ENCODE data around the gene LRRK1.

Gene LRRK1

DNA sequence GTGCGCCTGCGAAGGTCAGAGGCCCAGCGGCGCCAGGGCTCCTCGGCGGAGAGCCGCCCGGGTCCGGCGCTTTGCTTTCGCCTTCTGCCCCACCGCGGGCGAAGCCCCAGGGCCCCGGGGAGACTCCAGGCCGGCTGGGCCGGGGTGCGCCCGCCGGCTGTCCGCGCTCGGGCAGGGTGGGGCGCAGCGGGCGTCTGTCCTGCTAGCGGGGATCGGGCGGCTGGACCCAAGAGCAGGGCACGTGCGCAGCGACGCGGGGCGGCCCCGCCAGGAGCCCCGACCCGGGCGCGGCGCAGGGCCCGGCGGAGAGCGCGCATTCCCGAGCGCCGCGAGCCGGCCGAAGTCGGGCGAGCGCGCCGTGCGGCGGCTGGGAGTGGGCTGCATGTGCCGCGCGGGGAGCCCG lies 40.1 kb upstream of the LRRK1 start:
- Histone ChIP-seq H3K23ac (ENCODE audit: low read depth, low read length, poor library complexity) (no peak overlapping the region), H3K79me1 (ENCODE audit: low read depth, low read length) (no peaks in the 10 kb centered on the region), H3K18ac (ENCODE audit: low read length) (peak overlapping the region; percentile 92), H2AK5ac (ENCODE audit: low read depth, low read length) (no peak overlapping the region), H2AFZ (ENCODE audit: low read length) (peak overlapping the region; percentile 56), H2BK120ac (ENCODE audit: low read depth, low read length) (no peak overlapping the region), H3K36me3 (replicated peaks in 1 of 2; ENCODE audit: control insufficient read depth in 2 of 2, insufficient read depth in 2 of 2, low read length in 2 of 2) (no peaks in the 10 kb centered on the region), H2BK12ac (ENCODE audit: low read length) (no peak overlapping the region), H4K8ac (ENCODE audit: low read depth, low read length) (no peak overlapping the region), H3K9ac (ENCODE audit: low read depth, low read length, poor library complexity) (no peak overlapping the region), H3K9me3 (replicated peaks in 1 of 2; ENCODE audit: control insufficient read depth in 2 of 2, insufficient read depth in 1 of 2, low read depth in 1 of 2, low read length in 2 of 2) (peaks cover 0 to 5% of the 10 kb centered on the region in 2 donors), H3K4me2 (ENCODE audit: insufficient read depth, low read length, poor library complexity, severe bottlenecking) (peak overlapping the region; percentile 95), H3K27me3 (ENCODE audit: control insufficient read depth in 3 of 3, insufficient read depth in 3 of 3, low read depth in 1 of 3, low read length in 3 of 3) (peaks cover 11 to 84% (median 47%) of the 10 kb centered on the region in 3 experiments), H4K91ac (ENCODE audit: low read depth, low read length, poor library complexity) (no peak overlapping the region), H3K4me3 (ENCODE audit: low read length in 2 of 2) (peak overlapping the region; percentile 12 to 79), H2BK5ac (ENCODE audit: low read length) (no peak overlapping the region), H3K4ac (ENCODE audit: low read length) (no peak overlapping the region), H3K4me1 (ENCODE audit: control insufficient read depth in 2 of 2, insufficient read depth in 1 of 2, low read depth in 1 of 2, low read length in 2 of 2) (peaks cover 0 to 11% of the 10 kb centered on the region in 2 donors), H3K14ac (ENCODE audit: low read length) (no peak overlapping the region), H2BK15ac (ENCODE audit: low read length) (no peak overlapping the region), H3K27ac (replicated peaks; ENCODE audit: low read length) (no peak overlapping the region)
- DNase-seq (ENCODE audit: low spot score): no peak
- WGBS, 2 donors (ENCODE audit: extremely low coverage in 2 of 2, insufficient read length in 2 of 2, insufficient replicate concordance in 1 of 2): no CpG with 5 or more reads among the region's 62 CpGs

DNA sequence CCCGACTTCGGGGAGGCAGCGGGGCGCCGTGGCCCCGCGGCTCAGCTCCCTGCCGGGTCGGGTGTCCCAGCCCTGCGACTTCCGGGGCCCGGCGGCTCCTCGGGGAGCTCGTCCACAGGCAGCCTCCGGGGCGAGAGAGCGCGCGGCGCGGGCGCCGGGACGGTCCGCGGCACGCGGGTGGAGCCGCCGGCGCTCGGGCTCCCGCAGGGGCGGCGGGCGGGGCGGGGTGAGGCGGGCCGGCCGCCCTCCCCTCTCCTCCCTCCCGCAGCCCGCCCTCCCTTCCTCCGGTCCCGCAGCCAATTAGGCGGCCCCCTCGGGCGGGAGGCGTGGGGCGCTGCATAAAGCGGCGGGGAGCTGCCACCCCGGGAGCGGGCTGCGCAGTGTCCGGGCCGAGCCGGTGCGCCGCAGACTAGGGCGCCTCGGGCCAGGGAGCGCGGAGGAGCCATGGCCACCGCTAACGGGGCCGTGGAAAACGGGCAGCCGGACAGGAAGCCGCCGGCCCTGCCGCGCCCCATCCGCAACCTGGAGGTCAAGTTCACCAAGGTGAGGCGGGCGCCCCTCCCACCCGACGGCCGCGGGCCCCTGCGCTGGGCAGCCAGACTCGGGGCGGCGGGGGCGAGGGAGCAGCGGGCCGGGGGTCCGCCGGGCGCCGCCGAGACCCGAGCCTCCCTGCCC lies 39.6 kb upstream of the LRRK1 start, which contains the start of gene ALDH1A3:
Gene ALDH1A3 (plus strand): TSS at position 368 of the 675 bp plus-strand sequence. CDS start 77 bp downstream, at position 445.
- Histone ChIP-seq H2AK5ac (ENCODE audit: low read depth, low read length) (no peak within 1 kb of the TSS), H3K27me3 (ENCODE audit: control insufficient read depth in 3 of 3, insufficient read depth in 3 of 3, low read depth in 1 of 3, low read length in 3 of 3) (peaks cover 11 to 90% (median 47%) of the 10 kb centered on the region in 3 experiments), H3K9me3 (replicated peaks in 1 of 2; ENCODE audit: control insufficient read depth in 2 of 2, insufficient read depth in 1 of 2, low read depth in 1 of 2, low read length in 2 of 2) (peaks cover 0 to 5% of the 10 kb centered on the region in 2 donors), H4K91ac (ENCODE audit: low read depth, low read length, poor library complexity) (no peak within 1 kb of the TSS), H3K79me1 (ENCODE audit: low read depth, low read length) (no peaks in the 10 kb centered on the region), H2BK12ac (ENCODE audit: low read length) (no peak within 1 kb of the TSS), H2BK15ac (ENCODE audit: low read length) (peak within 1 kb of the TSS; percentile 51), H3K23ac (ENCODE audit: low read depth, low read length, poor library complexity) (peak within 1 kb of the TSS; percentile 59), H3K4me3 (ENCODE audit: low read length in 2 of 2) (peak within 1 kb of the TSS; percentile 12 to 79), H2BK5ac (ENCODE audit: low read length) (no peak within 1 kb of the TSS), H4K8ac (ENCODE audit: low read depth, low read length) (no peak within 1 kb of the TSS), H3K27ac (replicated peaks; ENCODE audit: low read length) (no peak within 1 kb of the TSS), H3K36me3 (replicated peaks in 1 of 2; ENCODE audit: control insufficient read depth in 2 of 2, insufficient read depth in 2 of 2, low read length in 2 of 2) (no peaks in the 10 kb centered on the region), H3K9ac (ENCODE audit: low read depth, low read length, poor library complexity) (no peak within 1 kb of the TSS), H2BK120ac (ENCODE audit: low read depth, low read length) (no peak within 1 kb of the TSS), H3K4me2 (ENCODE audit: insufficient read depth, low read length, poor library complexity, severe bottlenecking) (peak within 1 kb of the TSS; percentile 95), H3K14ac (ENCODE audit: low read length) (no peak within 1 kb of the TSS), H2AFZ (ENCODE audit: low read length) (peak within 1 kb of the TSS; percentile 56), H3K18ac (ENCODE audit: low read length) (peak within 1 kb of the TSS; percentile 92), H3K4me1 (ENCODE audit: control insufficient read depth in 2 of 2, insufficient read depth in 1 of 2, low read depth in 1 of 2, low read length in 2 of 2) (peaks cover 0 to 11% of the 10 kb centered on the region in 2 donors), H3K4ac (ENCODE audit: low read length) (no peak within 1 kb of the TSS)
- no peak for DNase-seq (ENCODE audit: low spot score)
- no CpG with 5 or more reads among the region's 93 CpGs for WGBS, 2 donors (ENCODE audit: extremely low coverage in 2 of 2, insufficient read length in 2 of 2, insufficient replicate concordance in 1 of 2)

DNA sequence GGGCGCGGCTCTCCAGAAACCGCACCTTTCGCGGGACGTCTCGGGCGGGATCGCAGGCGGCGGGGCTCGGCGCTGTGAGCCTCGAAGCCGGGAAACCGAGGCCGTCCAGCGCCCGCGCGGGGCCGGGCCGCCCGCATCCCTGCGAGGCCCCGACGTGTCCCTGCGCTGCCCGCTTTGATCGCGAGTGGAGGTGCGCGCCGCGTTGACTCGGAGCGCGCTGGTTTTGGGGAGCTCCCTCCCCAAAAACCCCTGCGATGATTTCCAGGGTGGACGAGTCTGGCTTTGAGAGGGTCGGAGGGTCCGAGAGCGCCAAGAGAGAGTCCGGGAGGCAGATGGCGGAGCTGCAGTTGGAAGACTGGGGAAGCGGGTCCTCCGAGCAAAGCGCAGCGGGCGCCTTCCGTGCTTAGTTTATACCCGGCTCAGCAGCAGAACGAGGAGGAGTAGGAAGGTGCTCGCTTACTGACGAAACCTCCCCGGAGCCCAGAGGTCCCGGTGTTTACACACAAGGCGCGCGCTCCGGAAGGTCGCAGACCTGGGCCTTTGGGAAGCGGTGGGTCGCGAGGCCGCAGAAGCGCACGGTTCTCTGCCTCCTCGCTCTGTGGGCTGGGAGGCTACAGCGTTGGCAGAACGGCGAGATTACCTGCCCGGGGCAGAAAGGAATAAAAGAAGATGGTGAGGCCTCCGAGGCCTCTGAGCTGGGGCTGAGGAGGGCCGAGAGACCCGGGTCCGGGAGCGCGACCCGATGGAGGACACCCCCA lies 38.8 kb upstream of the LRRK1 start:
- WGBS, 2 donors (ENCODE audit: extremely low coverage in 2 of 2, insufficient read length in 2 of 2, insufficient replicate concordance in 1 of 2): no CpG with 5 or more reads among the region's 80 CpGs
- H3K18ac ChIP-seq (ENCODE audit: low read length): peak overlapping the region; percentile 45

DNA sequence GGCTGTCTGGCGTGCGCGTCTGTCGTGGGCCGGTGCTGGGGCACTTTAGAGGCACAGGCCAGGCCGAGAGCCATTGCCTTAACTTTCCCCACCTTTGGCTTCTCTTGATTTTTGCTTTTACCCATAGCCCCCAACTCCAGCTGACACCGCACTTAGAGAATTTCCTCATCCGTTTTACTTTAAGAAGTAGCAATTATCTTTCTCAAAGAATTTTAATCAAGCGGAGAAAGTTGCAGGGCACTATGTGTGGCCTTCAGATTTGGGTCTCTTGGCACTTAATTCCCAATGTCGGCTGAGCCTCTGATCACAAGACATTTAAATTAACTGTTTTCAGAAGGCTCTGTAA lies 38.3 kb upstream of the LRRK1 start:
- H3K4ac ChIP-seq (ENCODE audit: low read length): no peak overlapping the region
- no peak overlapping the region for H2BK12ac ChIP-seq (ENCODE audit: low read length)
- peaks cover 0 to 5% of the 10 kb centered on the region in 2 donors for H3K9me3 ChIP-seq (replicated peaks in 1 of 2; ENCODE audit: control insufficient read depth in 2 of 2, insufficient read depth in 1 of 2, low read depth in 1 of 2, low read length in 2 of 2)
- H4K8ac ChIP-seq (ENCODE audit: low read depth, low read length): no peak overlapping the region
- no peak for DNase-seq (ENCODE audit: low spot score)
- no peak overlapping the region for H3K4me3 ChIP-seq (ENCODE audit: low read length in 2 of 2)
- peaks cover 11 to 93% (median 47%) of the 10 kb centered on the region in 3 experiments for H3K27me3 ChIP-seq (ENCODE audit: control insufficient read depth in 3 of 3, insufficient read depth in 3 of 3, low read depth in 1 of 3, low read length in 3 of 3)
- H2AFZ ChIP-seq (ENCODE audit: low read length): peak overlapping the region; percentile 56
- H3K36me3 ChIP-seq (replicated peaks in 1 of 2; ENCODE audit: control insufficient read depth in 2 of 2, insufficient read depth in 2 of 2, low read length in 2 of 2): no peaks in the 10 kb centered on the region
- H3K14ac ChIP-seq (ENCODE audit: low read length): no peak overlapping the region
- H3K27ac ChIP-seq (replicated peaks; ENCODE audit: low read length): no peak overlapping the region
- H3K79me1 ChIP-seq (ENCODE audit: low read depth, low read length): no peaks in the 10 kb centered on the region
- H2AK5ac ChIP-seq (ENCODE audit: low read depth, low read length): no peak overlapping the region
- peaks cover 0 to 11% of the 10 kb centered on the region in 2 donors for H3K4me1 ChIP-seq (ENCODE audit: control insufficient read depth in 2 of 2, insufficient read depth in 1 of 2, low read depth in 1 of 2, low read length in 2 of 2)
- no peak overlapping the region for H3K9ac ChIP-seq (ENCODE audit: low read depth, low read length, poor library complexity)
- peak overlapping the region; percentile 51 for H2BK15ac ChIP-seq (ENCODE audit: low read length)
- no peak overlapping the region for H2BK5ac ChIP-seq (ENCODE audit: low read length)
- peak overlapping the region; percentile 95 for H3K4me2 ChIP-seq (ENCODE audit: insufficient read depth, low read length, poor library complexity, severe bottlenecking)
- H2BK120ac ChIP-seq (ENCODE audit: low read depth, low read length): no peak overlapping the region
- no peak overlapping the region for H3K18ac ChIP-seq (ENCODE audit: low read length)
- H3K23ac ChIP-seq (ENCODE audit: low read depth, low read length, poor library complexity): no peak overlapping the region
- no CpG with 5 or more reads among the region's 10 CpGs for WGBS, 2 donors (ENCODE audit: extremely low coverage in 2 of 2, insufficient read length in 2 of 2, insufficient replicate concordance in 1 of 2)
- H4K91ac ChIP-seq (ENCODE audit: low read depth, low read length, poor library complexity): no peak overlapping the region

More for the DNA sequence above, 38.8 kb upstream of the LRRK1 start:
- Histone ChIP-seq H3K36me3 (replicated peaks in 1 of 2; ENCODE audit: control insufficient read depth in 2 of 2, insufficient read depth in 2 of 2, low read length in 2 of 2) (no peaks in the 10 kb centered on the region), H3K4me1 (ENCODE audit: control insufficient read depth in 2 of 2, insufficient read depth in 1 of 2, low read depth in 1 of 2, low read length in 2 of 2) (peaks cover 0 to 11% of the 10 kb centered on the region in 2 donors), H4K8ac (ENCODE audit: low read depth, low read length) (no peak overlapping the region), H2BK120ac (ENCODE audit: low read depth, low read length) (no peak overlapping the region), H2BK12ac (ENCODE audit: low read length) (no peak overlapping the region), H3K9ac (ENCODE audit: low read depth, low read length, poor library complexity) (no peak overlapping the region), H3K14ac (ENCODE audit: low read length) (no peak overlapping the region), H3K4me3 (ENCODE audit: low read length in 2 of 2) (peak overlapping the region in 1 of 2 donors; percentile 66), H3K4ac (ENCODE audit: low read length) (no peak overlapping the region), H2AFZ (ENCODE audit: low read length) (peak overlapping the region; percentile 56), H2AK5ac (ENCODE audit: low read depth, low read length) (no peak overlapping the region), H3K23ac (ENCODE audit: low read depth, low read length, poor library complexity) (no peak overlapping the region), H3K27me3 (ENCODE audit: control insufficient read depth in 3 of 3, insufficient read depth in 3 of 3, low read depth in 1 of 3, low read length in 3 of 3) (peaks cover 11 to 94% (median 47%) of the 10 kb centered on the region in 3 experiments), H3K4me2 (ENCODE audit: insufficient read depth, low read length, poor library complexity, severe bottlenecking) (peak overlapping the region; percentile 95), H3K79me1 (ENCODE audit: low read depth, low read length) (no peaks in the 10 kb centered on the region), H3K9me3 (replicated peaks in 1 of 2; ENCODE audit: control insufficient read depth in 2 of 2, insufficient read depth in 1 of 2, low read depth in 1 of 2, low read length in 2 of 2) (peaks cover 0 to 5% of the 10 kb centered on the region in 2 donors), H2BK15ac (ENCODE audit: low read length) (peak overlapping the region; percentile 51), H3K27ac (replicated peaks; ENCODE audit: low read length) (no peak overlapping the region), H2BK5ac (ENCODE audit: low read length) (no peak overlapping the region), H4K91ac (ENCODE audit: low read depth, low read length, poor library complexity) (no peak overlapping the region)
- DNase-seq (ENCODE audit: low spot score): no peak

Data from neuronal stem cell (in vitro differentiated cells).